Smooth muscle cell of the pulmonary artery (primary cell): ENCODE data around the gene GLDN. TPM values are rescaled to one million over a fixed set of nuclear protein-coding genes. Genes with fewer than 3 reads are reported as not detected.

Experiments
- total RNA-seq: library from RNA; depleted of rRNA; stranded (reverse); fragments of >200 nt; gene quantifications from 2 replicates; pipeline ENCODE4 v1.2.3, GENCODE V29; 2014

Gene GLDN
- total RNA-seq = 3.3 and 3.7 TPM in 2 replicates

GRCh38 chr15:51341366-51342226 lies at the start of gene GLDN:
TSS of gene GLDN (plus strand) at chr15:51341655. CDS start at chr15:51341685, 30 bp downstream.

GRCh38 chr15:51338496-51338895 lies 3.0 kb upstream of the GLDN start, which contains the start of gene CYP19A1:
TSS of gene CYP19A1 (minus strand) at chr15:51338596. CDS start at chr15:51242912, 95,684 bp downstream.

Other genes starting within 250 kb of the GLDN start
- 6.9 and 7.4 TPM in 2 replicates for gene TNFAIP8L3, start 246.7 kb upstream of the GLDN start, total RNA-seq
- gene CYP19A1, start 3.1 kb upstream of the GLDN start, total RNA-seq = 0.23 and 0.72 TPM in 2 replicates